ENCODE results near the gene CAMSAP1. TPM values are rescaled to one million over a fixed set of nuclear protein-coding genes. Genes with fewer than 3 reads are reported as not detected.

CAMSAP1 gene
- total and polyA plus RNA-seq, 4 donors = 5.0 to 29.8 (median 15.1) TPM

DNA sequence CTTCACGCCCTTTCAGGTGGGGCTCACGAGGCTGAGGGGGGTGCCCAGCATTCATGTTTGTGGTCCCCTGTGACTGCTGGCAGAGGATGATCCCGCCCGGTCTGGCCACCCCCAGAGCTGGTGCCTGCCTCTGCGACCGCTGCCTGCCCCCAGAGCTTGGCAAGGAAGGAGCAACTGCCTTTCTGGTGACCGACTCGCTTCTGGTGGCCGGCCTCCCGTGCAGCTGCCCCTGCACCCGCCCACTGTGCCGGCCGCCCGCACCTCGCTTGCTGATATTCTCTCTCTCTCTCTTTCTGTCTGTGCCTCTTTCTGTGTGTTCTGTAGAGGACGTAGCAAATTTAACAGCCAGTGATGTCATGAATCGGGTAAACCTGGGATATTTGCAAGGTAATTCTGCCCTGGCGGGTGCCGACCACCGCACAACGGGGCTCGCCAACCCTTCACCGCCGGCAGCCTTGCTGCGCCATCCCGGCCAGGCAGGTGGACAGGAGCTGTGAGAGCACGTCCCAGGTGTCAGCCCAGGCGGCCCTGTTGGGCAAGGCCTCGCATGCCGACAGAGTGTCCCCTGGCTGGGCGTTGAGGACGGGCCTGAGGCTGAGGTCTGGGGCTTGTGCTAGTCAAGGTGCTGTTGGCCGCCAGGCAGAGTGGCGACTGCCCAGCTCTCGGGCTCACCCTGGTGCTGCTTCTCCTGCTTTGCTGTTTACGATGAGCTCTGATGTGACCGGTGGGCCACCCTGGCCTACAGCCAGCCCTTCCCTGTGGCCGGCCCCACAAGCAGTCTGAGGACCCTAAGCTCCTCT lies 119.4 kb downstream of the CAMSAP1 start:
- peaks cover 0 to 5% (median 0%) of the 10 kb centered on the region in 3 donors for H3K27me3 ChIP-seq (ENCODE audit: control insufficient read depth in 3 of 3, insufficient read depth in 3 of 3, low read length in 2 of 3)
- peaks cover 0 to 2% (median 0%) of the 10 kb centered on the region in 4 donors for H3K9me3 ChIP-seq (ENCODE audit: control insufficient read depth in 4 of 4, insufficient read depth in 3 of 4, low read length in 3 of 4)
- H3K4me1 ChIP-seq (ENCODE audit: control insufficient read depth in 5 of 5, insufficient read depth in 5 of 5, low read length in 5 of 5) = no peaks in the 10 kb centered on the region
- DNase-seq (no peak), ATAC-seq (ENCODE audit: insufficient read depth, low FRiP score) (no peak)
- WGBS, 2 donors = 85 to 90% methylated on average over 36 to 38 of the region's 38 CpGs
- no peaks in the 10 kb centered on the region for H3K36me3 ChIP-seq (ENCODE audit: control insufficient read depth in 4 of 4, insufficient read depth in 4 of 4, low read length in 4 of 4)
- TF ChIP-seq, protein P1, sequence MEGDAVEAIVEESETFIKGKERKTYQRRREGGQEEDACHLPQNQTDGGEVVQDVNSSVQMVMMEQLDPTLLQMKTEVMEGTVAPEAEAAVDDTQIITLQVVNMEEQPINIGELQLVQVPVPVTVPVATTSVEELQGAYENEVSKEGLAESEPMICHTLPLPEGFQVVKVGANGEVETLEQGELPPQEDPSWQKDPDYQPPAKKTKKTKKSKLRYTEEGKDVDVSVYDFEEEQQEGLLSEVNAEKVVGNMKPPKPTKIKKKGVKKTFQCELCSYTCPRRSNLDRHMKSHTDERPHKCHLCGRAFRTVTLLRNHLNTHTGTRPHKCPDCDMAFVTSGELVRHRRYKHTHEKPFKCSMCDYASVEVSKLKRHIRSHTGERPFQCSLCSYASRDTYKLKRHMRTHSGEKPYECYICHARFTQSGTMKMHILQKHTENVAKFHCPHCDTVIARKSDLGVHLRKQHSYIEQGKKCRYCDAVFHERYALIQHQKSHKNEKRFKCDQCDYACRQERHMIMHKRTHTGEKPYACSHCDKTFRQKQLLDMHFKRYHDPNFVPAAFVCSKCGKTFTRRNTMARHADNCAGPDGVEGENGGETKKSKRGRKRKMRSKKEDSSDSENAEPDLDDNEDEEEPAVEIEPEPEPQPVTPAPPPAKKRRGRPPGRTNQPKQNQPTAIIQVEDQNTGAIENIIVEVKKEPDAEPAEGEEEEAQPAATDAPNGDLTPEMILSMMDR (IDR thresholded peaks at IDR 0.05; ENCODE audit: control extremely low read depth, extremely low read depth) = no peak
- H3K4me3 ChIP-seq = no peak overlapping the region
- no peak overlapping the region for H3K9ac ChIP-seq (ENCODE audit: insufficient read depth in 1 of 2, low read length in 2 of 2)
- no peak overlapping the region for H3K27ac ChIP-seq (ENCODE audit: low read depth in 1 of 2, low read length in 1 of 2)

DNA sequence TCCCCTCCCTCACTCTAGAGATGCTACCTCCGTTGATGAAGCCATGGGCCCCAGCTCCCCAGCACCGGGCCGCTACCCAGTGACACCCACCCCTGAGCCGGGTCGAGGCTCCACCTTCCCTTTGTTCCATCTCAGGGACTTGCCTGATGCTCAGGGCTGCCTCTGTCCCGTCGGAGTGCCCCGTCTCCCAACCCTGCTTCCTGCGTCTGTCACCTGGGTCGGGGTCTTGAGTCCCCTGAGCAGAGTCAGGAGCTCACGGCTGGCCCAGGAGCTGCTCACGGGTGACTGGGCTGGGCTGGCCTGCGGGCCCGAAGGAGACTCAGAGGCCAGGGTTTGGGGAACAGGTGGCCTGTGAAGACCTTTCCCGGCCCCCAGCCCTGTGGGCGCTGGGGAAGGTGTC lies 120.0 kb downstream of the CAMSAP1 start:
- ATAC-seq (ENCODE audit: insufficient read depth, low FRiP score) = no peak
- WGBS, 2 donors = 72 to 80% methylated on average over 16 of the region's 16 CpGs
- no peak overlapping the region for H3K9ac ChIP-seq (ENCODE audit: insufficient read depth in 1 of 2, low read length in 2 of 2)
- no peak overlapping the region for H3K4me3 ChIP-seq
- TF ChIP-seq, protein P1 (IDR thresholded peaks at IDR 0.05; ENCODE audit: control extremely low read depth, extremely low read depth) = no peak
- no peak for DNase-seq
- H3K36me3 ChIP-seq (ENCODE audit: control insufficient read depth in 4 of 4, insufficient read depth in 4 of 4, low read length in 4 of 4) = no peaks in the 10 kb centered on the region
- H3K27me3 ChIP-seq (ENCODE audit: control insufficient read depth in 3 of 3, insufficient read depth in 3 of 3, low read length in 2 of 3) = peaks cover 0 to 5% (median 3%) of the 10 kb centered on the region in 3 donors
- H3K27ac ChIP-seq (ENCODE audit: low read depth in 1 of 2, low read length in 1 of 2) = no peak overlapping the region
- H3K4me1 ChIP-seq (ENCODE audit: control insufficient read depth in 5 of 5, insufficient read depth in 5 of 5, low read length in 5 of 5) = no peaks in the 10 kb centered on the region
- peaks cover 0 to 2% (median 0%) of the 10 kb centered on the region in 4 donors for H3K9me3 ChIP-seq (ENCODE audit: control insufficient read depth in 4 of 4, insufficient read depth in 3 of 4, low read length in 3 of 4)

DNA sequence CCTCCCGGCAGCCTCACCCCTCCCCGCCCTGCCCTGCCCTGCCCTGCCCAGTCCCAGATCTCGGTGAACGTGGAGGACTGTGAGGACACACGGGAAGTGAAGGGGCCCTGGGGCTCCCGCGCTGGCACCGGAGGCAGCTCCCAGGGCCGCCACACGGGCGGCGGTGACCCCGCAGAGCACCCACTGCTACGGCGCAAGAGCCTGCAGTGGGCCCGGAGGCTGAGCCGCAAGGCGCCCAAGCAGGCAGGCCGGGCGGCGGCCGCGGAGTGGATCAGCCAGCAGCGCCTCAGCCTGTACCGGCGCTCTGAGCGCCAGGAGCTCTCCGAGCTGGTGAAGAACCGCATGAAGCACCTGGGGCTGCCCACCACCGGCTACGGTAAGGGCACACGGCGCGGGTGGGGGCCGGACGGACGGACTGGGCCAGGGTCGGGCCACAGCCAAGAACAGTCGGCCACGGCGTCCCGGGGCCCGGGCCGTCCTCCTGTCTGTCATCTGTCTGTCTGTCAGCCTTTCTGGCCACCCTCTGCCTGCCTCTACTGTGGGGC lies 121.1 kb downstream of the CAMSAP1 start:
- H3K4me1 ChIP-seq (ENCODE audit: control insufficient read depth in 5 of 5, insufficient read depth in 5 of 5, low read length in 5 of 5) = no peaks in the 10 kb centered on the region
- no peak overlapping the region for H3K9ac ChIP-seq (ENCODE audit: insufficient read depth in 1 of 2, low read length in 2 of 2)
- TF ChIP-seq, protein P1 (IDR thresholded peaks at IDR 0.05; ENCODE audit: control extremely low read depth, extremely low read depth) = no peak
- H3K4me3 ChIP-seq = no peak overlapping the region
- H3K27ac ChIP-seq (ENCODE audit: low read depth in 1 of 2, low read length in 1 of 2) = no peak overlapping the region
- H3K36me3 ChIP-seq (ENCODE audit: control insufficient read depth in 4 of 4, insufficient read depth in 4 of 4, low read length in 4 of 4) = no peaks in the 10 kb centered on the region
- DNase-seq (no peak), ATAC-seq (ENCODE audit: insufficient read depth, low FRiP score) (no peak)
- H3K9me3 ChIP-seq (ENCODE audit: control insufficient read depth in 4 of 4, insufficient read depth in 3 of 4, low read length in 3 of 4) = peaks cover 0 to 2% (median 0%) of the 10 kb centered on the region in 4 donors
- H3K27me3 ChIP-seq (ENCODE audit: control insufficient read depth in 3 of 3, insufficient read depth in 3 of 3, low read length in 2 of 3) = peaks cover 0 to 5% (median 3%) of the 10 kb centered on the region in 3 donors
- 83 to 88% methylated on average over 44 of the region's 44 CpGs for WGBS, 2 donors

Measured in lung (tissue), 12 donors.